Activated CD4-positive, alpha-beta T cell treated with anti-CD3 and anti-CD28 coated beads for 24 hours (primary cell): Measurements from ENCODE around the gene NLRP5.
A peak's percentile ranks its signal among the peaks of the same experiment; 100 is the strongest.
"Not testable (repeated sequence)": the region's sequence is repeated elsewhere in the genome, so short reads cannot be mapped to it uniquely, and the experiment has no call there.

Experiments used
- DNase-seq, 2 donors: peaks; one replicate each; pipeline ENCODE4 v3.0.0-alpha.2; 2020; ENCODE audit warnings: low read depth in 2 of 2

NLRP5 gene

DNA sequence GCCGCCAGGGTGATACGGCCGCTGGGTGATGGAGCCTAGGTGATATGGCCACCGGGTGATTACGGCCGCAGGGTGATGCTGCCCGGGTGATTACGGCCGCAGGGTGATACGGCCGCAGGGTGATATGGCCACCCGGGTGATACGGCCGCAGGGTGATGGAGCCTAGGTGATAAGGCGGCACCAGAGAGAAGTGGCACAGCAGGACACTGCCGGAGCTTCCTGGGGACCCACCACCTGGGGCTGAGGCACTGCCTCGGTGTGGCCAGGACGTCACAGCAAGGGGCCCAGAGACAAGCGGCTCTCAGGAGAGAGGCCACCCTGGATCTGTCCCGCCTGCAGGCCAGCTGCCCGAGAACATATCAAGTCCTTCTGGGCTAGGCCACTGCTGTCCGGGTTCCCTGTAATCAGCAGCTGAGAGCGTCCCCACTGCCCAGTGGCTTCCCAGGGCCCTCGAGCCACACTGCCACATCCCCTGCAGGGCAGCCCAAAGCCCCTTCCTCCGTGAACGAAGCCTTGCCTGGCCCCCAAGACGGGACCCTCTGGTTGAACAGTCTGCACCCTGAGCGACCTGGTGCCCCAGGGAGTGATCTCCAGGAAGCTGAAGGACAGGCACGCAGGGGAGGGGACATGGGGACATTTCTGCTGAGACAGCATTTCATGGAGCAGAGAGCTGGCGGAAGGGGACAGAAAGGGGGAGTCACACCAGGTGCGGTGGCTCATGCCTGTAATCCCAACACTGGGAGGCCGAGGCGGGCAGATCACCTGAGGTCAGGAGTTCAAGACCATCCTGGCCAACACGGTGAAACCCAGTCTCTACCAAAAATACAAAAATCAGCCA, 112.4 kb downstream of the NLRP5 start:
- DNase-seq: no peak

- DNase-seq: no peak
Measured at GRCh38 chr19:56099638-56100539, 113.3 kb downstream of the NLRP5 start.

DNA sequence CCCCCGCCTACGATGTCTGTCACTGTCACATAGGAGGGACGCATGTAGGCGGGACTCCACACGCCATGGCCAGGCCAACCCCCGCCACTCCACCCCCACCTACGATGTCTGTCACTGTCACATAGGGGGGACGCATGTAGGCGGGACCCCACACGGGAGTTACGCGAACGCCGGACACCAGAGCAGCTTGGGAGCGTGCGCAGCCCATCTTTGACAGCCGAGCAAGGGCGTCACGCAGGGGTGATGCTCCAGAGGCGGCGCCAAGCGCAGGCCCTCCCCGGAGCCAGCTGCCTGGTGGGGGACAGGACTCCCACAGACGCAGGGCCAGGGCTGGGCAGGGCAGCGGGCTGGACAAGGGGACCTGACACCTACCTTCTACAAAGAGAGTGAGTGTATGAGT, 114.5 kb downstream of the NLRP5 start:
- no peak for DNase-seq

- no peak for DNase-seq
Measured at GRCh38 chr19:56101746-56102535, 115.4 kb downstream of the NLRP5 start.

- no peak for DNase-seq
Measured at GRCh38 chr19:56103027-56103614, 116.5 kb downstream of the NLRP5 start.

DNA sequence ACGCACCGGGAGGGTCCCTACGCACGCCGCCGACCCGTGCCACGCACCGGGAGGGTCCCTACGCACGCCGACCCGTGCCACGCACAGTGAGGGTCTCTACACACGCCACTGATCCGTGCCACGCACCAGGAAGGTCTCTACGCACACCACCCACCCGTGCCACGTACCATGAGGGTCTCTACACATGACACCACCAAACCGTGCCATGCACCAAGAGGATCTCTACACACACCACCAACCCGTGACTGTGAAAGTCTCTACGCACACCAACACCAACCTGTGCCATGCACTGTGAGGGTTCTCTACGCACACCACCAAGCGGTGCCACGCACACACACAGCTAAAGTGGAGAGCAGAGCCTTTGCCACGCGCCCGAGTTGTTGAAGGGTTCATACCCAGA, 117.8 kb downstream of the NLRP5 start:
- DNase-seq: no peak

GRCh38 chr19:56105090-56105701, 118.6 kb downstream of the NLRP5 start:
- peak; percentile 19 to 29 for DNase-seq

DNA sequence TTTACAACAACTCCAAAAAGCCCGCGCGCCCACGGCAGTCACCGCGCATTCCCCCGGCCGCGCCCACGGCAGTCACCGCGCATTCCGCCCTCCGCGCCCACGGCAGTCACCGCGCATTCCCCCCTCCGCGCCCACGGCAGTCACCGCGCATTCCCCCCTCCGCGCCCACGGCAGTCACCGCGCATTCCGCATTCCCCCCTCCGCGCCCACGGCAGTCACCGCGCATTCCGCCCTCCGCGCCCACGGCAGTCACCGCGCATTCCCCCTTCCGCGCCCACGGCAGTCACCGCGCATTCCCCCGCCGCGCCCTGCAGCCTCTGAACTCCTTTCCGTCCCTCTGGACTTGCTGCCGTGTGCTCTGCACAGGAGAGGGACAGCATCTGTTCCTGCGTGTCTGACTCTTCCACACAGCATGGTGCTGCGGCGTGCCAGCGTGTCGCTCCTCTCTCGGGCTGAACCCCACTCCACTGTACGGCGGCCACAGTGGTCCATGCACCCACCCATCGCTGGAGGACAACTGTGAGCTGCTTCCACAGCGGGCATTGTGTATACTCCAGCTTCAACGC, 119.3 kb downstream of the NLRP5 start:
- not testable (repeated sequence) for DNase-seq

DNA sequence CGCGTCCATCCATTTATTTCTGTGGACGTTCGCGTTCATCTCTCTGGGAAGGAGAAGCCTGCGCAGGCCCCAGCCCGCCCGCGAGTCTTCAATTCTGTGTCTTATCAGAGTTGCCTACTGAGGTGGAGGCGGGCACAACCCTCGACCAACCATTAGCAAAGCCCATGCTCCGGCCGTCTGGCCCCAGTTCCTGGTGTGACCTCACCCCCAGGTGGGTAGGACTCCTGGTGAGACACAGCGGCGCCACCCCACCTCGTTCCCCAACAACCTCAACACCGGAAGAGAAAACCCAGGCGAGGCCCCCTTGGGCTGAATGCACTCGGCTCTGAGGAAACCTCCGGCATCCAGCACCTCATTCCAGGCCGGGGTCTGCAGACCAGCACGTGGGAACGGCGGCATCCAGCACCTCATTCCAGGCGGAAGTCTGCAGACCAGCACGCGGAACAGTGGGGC, 119.8 kb downstream of the NLRP5 start:
- DNase-seq: no peak

GRCh38 chr19:56106993-56107392, 120.4 kb downstream of the NLRP5 start:
- no peak for DNase-seq

DNA sequence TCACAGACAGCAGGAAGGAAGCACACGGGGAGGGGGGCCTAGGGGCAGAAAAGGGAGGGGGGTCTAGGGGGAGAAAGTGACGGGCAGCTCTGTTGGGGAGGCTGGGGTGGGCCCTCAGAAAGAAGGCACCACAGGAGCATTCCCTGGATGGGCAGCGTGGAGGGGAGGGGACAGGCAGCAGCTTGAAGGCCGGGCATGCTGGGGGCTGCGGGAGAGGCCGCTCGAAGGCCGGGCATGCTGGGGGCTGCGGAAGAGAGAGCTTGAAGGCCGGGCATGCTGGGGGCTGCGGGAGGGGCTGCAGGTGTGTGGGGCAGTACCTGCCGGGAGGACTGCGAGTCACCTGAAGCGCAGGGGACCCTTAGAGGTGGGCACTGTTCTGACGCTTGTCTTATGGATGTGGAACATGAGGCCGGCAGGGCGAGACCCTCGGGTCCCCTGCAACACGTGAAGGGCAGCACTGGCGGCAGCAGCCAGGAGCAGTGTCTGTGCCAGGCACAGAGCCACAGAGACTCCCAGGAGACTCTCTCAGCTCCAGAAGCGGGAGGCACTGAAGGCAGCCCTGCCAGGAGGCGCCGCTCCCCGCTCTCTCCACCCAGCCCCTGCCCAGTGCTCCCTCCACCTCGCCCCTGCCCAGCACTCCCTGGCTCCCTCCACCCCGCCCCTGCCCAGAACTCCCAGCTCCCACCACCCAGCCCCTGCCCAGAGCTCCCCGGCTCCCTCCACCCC, 121.2 kb downstream of the NLRP5 start:
- DNase-seq: no peak

GRCh38 chr19:56108447-56109195, 122.0 kb downstream of the NLRP5 start:
- no peak for DNase-seq

DNA sequence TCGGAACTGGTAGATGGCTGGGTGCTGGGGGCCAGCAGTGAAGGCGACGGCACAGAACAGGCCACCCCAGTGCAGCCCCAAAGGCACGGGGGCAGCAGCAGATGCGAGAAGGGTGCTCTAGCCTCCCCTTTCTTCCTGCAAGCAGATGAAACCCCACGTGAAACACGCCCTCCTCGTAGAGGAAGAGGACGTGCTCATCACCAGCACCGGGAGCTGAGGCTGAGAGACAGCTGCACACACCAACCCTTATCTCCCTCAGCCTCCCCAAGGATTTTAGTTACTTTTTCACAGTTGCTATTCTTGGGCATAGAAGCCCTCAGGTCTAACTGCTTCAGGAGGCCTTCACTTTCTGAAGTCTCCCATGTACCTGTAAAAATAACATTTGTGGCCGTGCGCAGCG, 122.7 kb downstream of the NLRP5 start:
- DNase-seq: no peak

- no peak for DNase-seq
Measured at GRCh38 chr19:56110515-56111448, 124.2 kb downstream of the NLRP5 start.
